Ishikawa (cell line): ENCODE data around the gene ITPR1.

Experiments used
- CEBPB ChIP-seq: IDR thresholded peaks from 2 replicates; pipeline ENCODE4 v1.6.1; 2012
- EP300 ChIP-seq: IDR thresholded peaks from 2 replicates; pipeline ENCODE4 v1.6.1; 2012; ENCODE audit warnings: borderline replicate concordance
- REST ChIP-seq: IDR thresholded peaks from 2 replicates; pipeline ENCODE4 v1.6.1; 2012; ENCODE audit warnings: low read depth, mild to moderate bottlenecking
- TAF1 ChIP-seq: IDR thresholded peaks from 2 replicates; pipeline ENCODE4 v1.6.1; 2012; ENCODE audit warnings: low read depth, mild to moderate bottlenecking

- TF ChIP-seq EP300 (no peak), CEBPB (no peak), REST (no peak), TAF1 (no peak)
Measured at GRCh38 chr3:4750306-4750968, 257.3 kb downstream of the ITPR1 start.
